Measurements from ENCODE around the gene CEACAM16. TPM values are rescaled to one million over a fixed set of nuclear protein-coding genes. Genes with fewer than 3 reads are reported as not detected.

The CEACAM16 gene
- total and polyA plus RNA-seq, 9 of the 15 experiments (the other 6 are each of a cell fraction or from before 2014, with no cell fraction given), result not detected

GRCh38 chr19:44723299-44723951 is 24.5 kb downstream of the CEACAM16 start:
- Histone ChIP-seq H3K9me3 (replicated peaks; ENCODE audit: control insufficient read depth, insufficient read depth, low read depth, low read length) (no peaks in the 10 kb centered on the region), H3K36me3 (ENCODE audit: control insufficient read depth, insufficient read depth, low read length) (no peaks in the 10 kb centered on the region), H3K27me3 (ENCODE audit: control insufficient read depth in 2 of 2, insufficient read depth in 2 of 2, low read length in 2 of 2) (no peaks in the 10 kb centered on the region), H3K79me2 (ENCODE audit: control insufficient read depth, insufficient read depth, low read length) (no peaks in the 10 kb centered on the region), H3K4me3 (no peak overlapping the region), H3K9me1 (ENCODE audit: control insufficient read depth, insufficient read depth, low read length) (no peaks in the 10 kb centered on the region), H3K27ac (ENCODE audit: extremely low read depth, low read depth, low read length) (no peak overlapping the region), H4K20me1 (replicated peaks; ENCODE audit: control insufficient read depth, insufficient read depth, low read length) (no peaks in the 10 kb centered on the region), H3K9ac (ENCODE audit: insufficient read depth in 1 of 2, low read depth in 2 of 2, low read length in 2 of 2) (no peak overlapping the region), H2AFZ (ENCODE audit: low read depth, low read length) (no peak overlapping the region), H3K4me2 (ENCODE audit: insufficient read depth, low read length) (no peak overlapping the region), H3K4me1 (replicated peaks in 1 of 2; ENCODE audit: control insufficient read depth in 2 of 2, insufficient read depth in 2 of 2, low read length in 2 of 2) (peaks cover 20 to 28% of the 10 kb centered on the region in 2 experiments)
- in situ Hi-C loops (cut with MboI) (loop anchor here (5.0 kb wide), 2 partner anchors 44 to 151 kb away; no protein-coding TSS in a partner anchor), intact Hi-C loops (cut with micrococcal nuclease) (loop anchor here (2.0 kb wide), 1 partner anchor 35 kb away; no protein-coding TSS in a partner anchor)
- CTCF ChIA-PET (ENCODE audit: low intra/inter-chr PET ratio), result interaction anchor here (0.6 to 1.9 kb wide), 8 partner anchors 35 to 538 kb away, joined by 3 to 34 read pairs (median 4); partner anchors contain the start of genes BCAM and NECTIN2
- peak; percentile 75; the same call in 1 of the 2 replicates for TF ChIP-seq SPI1 (IDR thresholded peaks at IDR 0.05; ENCODE audit: borderline replicate concordance, low read depth, low read length)
- TF ChIP-seq HMG20A (CRISPR knock-in tag; conservative IDR thresholded peaks at IDR 0.05), result no peak
- no peak for TF ChIP-seq CSDE1 (IDR thresholded peaks at IDR 0.05)
- TF ChIP-seq, protein P1, sequence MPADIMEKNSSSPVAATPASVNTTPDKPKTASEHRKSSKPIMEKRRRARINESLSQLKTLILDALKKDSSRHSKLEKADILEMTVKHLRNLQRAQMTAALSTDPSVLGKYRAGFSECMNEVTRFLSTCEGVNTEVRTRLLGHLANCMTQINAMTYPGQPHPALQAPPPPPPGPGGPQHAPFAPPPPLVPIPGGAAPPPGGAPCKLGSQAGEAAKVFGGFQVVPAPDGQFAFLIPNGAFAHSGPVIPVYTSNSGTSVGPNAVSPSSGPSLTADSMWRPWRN (IDR thresholded peaks at IDR 0.05; ENCODE audit: low read depth), result no peak
- TF ChIP-seq ELF4 (CRISPR knock-in tag; IDR thresholded peaks at IDR 0.05), result no peak
- TF ChIP-seq RBM25 (IDR thresholded peaks at IDR 0.05; ENCODE audit: low read depth, low read length, severe bottlenecking), result peak; percentile 7
- TF ChIP-seq ZNF24 (IDR thresholded peaks at IDR 0.05), result peak; percentile 92
- no peak for TF ChIP-seq LARP7 (IDR thresholded peaks at IDR 0.05)
- TF ChIP-seq, protein P2, sequence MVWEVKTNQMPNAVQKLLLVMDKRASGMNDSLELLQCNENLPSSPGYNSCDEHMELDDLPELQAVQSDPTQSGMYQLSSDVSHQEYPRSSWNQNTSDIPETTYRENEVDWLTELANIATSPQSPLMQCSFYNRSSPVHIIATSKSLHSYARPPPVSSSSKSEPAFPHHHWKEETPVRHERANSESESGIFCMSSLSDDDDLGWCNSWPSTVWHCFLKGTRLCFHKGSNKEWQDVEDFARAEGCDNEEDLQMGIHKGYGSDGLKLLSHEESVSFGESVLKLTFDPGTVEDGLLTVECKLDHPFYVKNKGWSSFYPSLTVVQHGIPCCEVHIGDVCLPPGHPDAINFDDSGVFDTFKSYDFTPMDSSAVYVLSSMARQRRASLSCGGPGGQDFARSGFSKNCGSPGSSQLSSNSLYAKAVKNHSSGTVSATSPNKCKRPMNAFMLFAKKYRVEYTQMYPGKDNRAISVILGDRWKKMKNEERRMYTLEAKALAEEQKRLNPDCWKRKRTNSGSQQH (CRISPR knock-in tag; IDR thresholded peaks at IDR 0.05), result no peak
- no peak for TF ChIP-seq EZH2 (IDR thresholded peaks at IDR 0.05; ENCODE audit: borderline replicate concordance, low read depth, low read length)
- TF ChIP-seq CBX3 (IDR thresholded peaks at IDR 0.05; ENCODE audit: borderline replicate concordance in 1 of 2, low read length in 2 of 2), result no peak
- no peak for FAIRE-seq
- WGBS (ENCODE audit: insufficient coverage, low coverage, missing lambda C conversion rate), result 31% methylated on average over 8 of the region's 10 CpGs
- POLR2A ChIA-PET, result interaction anchor here (0.6 to 2.3 kb wide), 15 partner anchors 9 to 554 kb away, joined by 3 to 16 read pairs (median 3); no protein-coding TSS in a partner anchor
- ATAC-seq, result peak; percentile 65
- no TSS peak for BruUV-seq (replicated peaks)
- DNase-seq (ENCODE audit: extremely low read depth in 1 of 4, low spot score in 3 of 4), result no peak
